NCI-H146 treated with DMSO at 0.1 percent for 48 hours (cell line): Measurements from ENCODE around the gene RAI14.

ENCODE experiments used
- DNase-seq: peaks from one replicate; lab custom pipeline; 2025; ENCODE audit not compliant: unreplicated experiment; lab: John Stamatoyannopoulos, UW

The RAI14 gene

GRCh38 chr5:34639852-34640626 lies 16.1 kb upstream of the RAI14 start:
- DNase-seq, result no peak

GRCh38 chr5:34648039-34648839 lies 7.9 kb upstream of the RAI14 start:
- DNase-seq, result no peak

DNA sequence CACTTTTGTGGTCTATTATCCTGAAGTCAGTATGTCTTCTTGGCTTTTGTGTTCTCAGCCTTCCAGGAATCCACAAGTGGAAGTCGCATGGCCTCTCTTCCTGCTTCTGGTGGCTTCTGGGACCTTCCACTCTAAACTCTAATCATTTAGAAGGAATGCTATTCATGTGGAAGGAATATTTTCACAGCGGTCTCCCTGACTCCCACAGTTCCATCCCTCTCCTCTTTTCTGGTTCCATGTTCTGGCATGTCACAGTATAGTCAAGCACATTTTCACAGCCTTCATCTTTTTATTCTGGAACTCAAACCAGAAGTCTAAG lies 7.3 kb upstream of the RAI14 start:
- DNase-seq, result no peak

- no peak for DNase-seq
Measured at GRCh38 chr5:34651791-34652190, 4.3 kb upstream of the RAI14 start.

DNA sequence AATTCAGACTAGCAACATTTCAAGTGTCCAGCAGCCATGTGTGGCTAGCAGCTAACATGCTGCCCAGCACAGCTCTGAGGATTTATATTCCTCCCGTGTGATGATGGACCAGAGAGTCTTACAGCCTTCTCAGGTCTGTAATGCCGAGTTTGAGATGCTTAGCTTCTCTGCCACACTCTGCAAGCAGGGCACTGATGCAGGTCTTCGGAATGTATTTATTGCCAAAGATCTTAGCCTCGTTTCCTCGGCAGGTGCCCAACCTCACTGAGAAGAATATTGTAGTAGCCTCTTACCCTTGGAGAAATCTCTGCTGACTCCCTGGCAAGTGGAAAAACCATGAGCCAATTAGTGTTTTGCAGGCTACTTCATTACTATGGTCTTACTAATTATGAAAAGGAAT lies 3.7 kb upstream of the RAI14 start:
- DNase-seq, result no peak

DNA sequence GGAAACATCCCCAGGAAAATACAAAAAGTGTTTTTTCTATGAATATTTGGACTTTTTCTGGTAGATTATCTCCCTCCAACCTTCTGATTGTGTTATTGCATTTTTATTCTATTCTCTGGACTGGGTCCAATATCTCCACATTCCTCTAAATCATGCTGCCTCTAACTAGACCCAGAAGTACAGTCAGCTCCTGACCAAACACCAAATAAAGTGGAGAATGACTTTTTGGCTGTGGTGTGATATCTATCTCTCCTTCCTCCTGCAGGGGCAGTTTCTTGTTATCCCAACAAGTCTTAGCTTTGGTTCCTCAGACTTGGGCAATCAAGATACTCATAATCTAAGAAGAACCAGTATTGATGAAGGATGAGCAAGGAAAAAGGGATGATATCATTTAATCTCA lies 3.2 kb upstream of the RAI14 start:
- no peak for DNase-seq

DNA sequence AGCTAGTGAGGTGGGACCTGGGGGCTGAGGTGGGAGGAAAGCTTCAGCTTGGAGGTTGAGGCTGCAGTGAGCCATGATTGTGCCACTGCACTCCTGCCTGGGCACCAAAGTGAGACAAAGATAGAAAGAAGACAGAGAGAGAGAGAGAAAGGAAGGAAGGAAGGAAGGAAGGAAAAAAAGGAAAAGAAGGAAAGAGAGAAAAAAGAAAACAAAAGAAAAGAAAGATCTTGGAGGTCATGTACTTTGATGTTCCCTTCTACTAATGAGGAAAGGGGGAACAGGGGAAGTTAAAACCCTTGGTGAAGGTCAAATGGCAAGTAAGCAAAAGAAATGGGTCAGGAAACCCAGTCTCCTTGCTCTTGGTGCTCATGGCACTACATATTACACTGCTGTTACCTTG lies 2.4 kb upstream of the RAI14 start:
- no peak for DNase-seq

GRCh38 chr5:34655354-34655991 lies 655 bp upstream of the RAI14 start:
- no peak for DNase-seq

GRCh38 chr5:34656700-34657273 lies 659 bp downstream of the RAI14 start:
- DNase-seq, result no peak

DNA sequence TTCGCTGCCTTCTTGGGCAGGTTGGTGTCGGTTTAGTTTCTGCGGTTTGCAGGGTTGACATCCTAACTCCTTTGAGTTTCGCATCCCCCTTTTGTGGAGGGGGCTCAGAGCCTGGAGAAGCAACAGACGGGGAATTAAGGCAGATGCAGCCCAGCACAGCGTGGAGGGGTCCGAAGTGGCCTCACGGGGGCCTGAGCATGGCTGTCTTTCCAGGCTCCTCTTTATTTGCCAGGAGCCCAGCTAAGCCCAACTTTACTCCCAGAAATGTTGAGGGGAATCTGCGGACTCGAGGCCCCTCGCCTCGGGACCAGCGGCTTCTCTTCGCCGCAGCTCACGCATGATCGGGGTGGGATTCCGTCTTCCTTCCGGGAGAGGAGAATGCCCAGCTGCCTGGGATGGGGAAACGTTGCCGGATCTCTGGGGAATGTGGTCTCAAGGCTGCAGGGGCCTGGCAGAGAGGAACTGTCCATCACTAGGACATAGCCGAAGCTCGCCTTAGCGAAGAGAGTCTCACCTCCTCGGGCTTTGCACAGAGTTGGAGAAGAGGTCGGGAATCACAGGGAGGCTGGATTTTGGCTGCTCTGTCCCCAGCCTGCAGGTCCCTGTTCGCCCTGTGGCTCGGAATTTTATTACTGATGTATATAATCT lies 1.3 kb downstream of the RAI14 start:
- DNase-seq, result no peak

- no peak for DNase-seq
Measured at GRCh38 chr5:34657988-34658387, 1.9 kb downstream of the RAI14 start.

DNA sequence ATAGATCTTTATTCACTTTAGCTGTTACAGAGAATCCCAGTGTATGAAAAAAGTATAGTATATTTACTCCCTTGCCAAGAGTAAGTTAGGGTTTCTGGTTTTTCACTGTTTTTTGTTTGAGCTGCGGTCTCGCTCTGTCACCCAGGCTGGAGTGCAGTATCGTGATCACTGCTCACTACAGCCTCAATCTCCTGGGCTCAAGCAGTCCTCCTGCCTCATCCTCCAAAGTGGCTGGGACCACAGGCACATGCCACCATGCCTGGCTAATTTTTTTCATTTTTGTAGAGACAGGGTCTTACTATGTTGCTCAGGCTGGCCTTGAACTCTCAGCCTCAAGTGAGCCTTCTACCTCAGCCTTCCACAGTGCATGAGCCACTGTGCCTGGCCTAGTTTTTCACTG lies 3.0 kb downstream of the RAI14 start:
- no peak for DNase-seq

DNA sequence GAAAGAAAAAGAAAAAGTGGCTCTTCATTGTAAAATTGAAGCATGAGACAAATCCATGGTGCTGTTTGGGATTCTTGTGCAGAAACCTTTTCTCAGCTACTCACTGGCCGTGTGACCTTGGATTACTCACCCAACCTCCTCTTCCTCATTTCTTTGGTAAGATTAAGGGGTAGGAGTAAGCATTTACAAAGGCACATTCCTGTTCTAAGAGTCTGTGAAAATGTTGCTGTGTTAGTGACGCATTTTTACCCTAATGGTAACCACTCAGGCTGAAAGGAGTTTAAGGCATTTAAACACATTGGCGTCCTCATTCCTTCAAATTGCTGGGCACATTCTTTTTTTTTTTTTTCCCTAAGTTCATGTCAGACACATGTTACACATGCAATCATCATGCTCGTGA lies 4.3 kb downstream of the RAI14 start:
- DNase-seq, result no peak

- DNase-seq, result no peak
Measured at GRCh38 chr5:34663771-34664496, 7.8 kb downstream of the RAI14 start.

- DNase-seq, result no peak
Measured at GRCh38 chr5:34666392-34667080, 10.4 kb downstream of the RAI14 start.

DNA sequence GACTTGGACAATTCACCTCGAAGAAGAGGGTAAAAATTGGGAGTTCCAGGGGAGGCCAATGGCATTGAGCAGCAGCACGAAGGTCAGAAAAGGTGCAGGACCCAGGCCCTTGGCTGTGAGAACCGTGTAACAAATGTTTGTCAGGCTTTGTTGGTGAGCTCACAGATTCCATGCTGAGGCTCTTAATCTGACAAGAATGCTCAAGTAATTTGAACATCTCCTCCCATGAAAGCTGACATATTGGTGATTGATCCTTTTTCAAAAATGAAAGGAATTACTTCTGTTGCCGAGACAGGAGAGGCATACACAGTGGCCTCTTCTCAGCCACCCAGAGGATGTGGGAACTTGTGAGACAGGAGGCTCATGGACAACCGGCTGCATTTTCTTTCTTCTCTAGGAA lies 11.6 kb downstream of the RAI14 start:
- no peak for DNase-seq

GRCh38 chr5:34669931-34670516 lies 13.9 kb downstream of the RAI14 start:
- DNase-seq, result no peak

- DNase-seq, result no peak
Measured at GRCh38 chr5:34672196-34672595, 16.1 kb downstream of the RAI14 start.

- no peak for DNase-seq
Measured at GRCh38 chr5:34673463-34674125, 17.5 kb downstream of the RAI14 start.
